ENCODE measurements around the gene FUT1. TPM values are rescaled to one million over a fixed set of nuclear protein-coding genes. Genes with fewer than 3 reads are reported as not detected.

FUT1 gene
- total and polyA plus RNA-seq, 9 of the 15 experiments (the other 6 are each of a cell fraction or from before 2014, with no cell fraction given): 2.3 to 18.5 (median 8.8) TPM

GRCh38 chr19:48737360-48737998 lies 15.0 kb downstream of the FUT1 start (continued):
- TF ChIP-seq TCF3 (CRISPR knock-in tag; IDR thresholded peaks at IDR 0.05) (0 out of 2 replicates have a peak, but pooled peaks have one; percentile 21), ID3 (CRISPR knock-in tag; IDR thresholded peaks at IDR 0.05) (no peak), ID3 (tag; IDR thresholded peaks at IDR 0.05) (0 out of 2 replicates have a peak, but pooled peaks have one; percentile 43), SMARCA5 (IDR thresholded peaks at IDR 0.05) (0 out of 2 replicates have a peak, but pooled peaks have one; percentile 35), DPF2 (IDR thresholded peaks at IDR 0.05) (0 out of 2 replicates have a peak, but pooled peaks have one; percentile 14), ZNF644 (tag; IDR thresholded peaks at IDR 0.05; ENCODE audit: low read depth) (0 out of 2 replicates have a peak, but pooled peaks have one; percentile 46), ZNF717 (CRISPR knock-in tag; IDR thresholded peaks at IDR 0.05) (no peak), ZBTB9 (CRISPR knock-in tag; IDR thresholded peaks at IDR 0.05) (0 out of 2 replicates have a peak, but pooled peaks have one; percentile 53), ZBTB40 (IDR thresholded peaks at IDR 0.05) (peak; percentile 81), ZBTB40 (CRISPR knock-in tag; IDR thresholded peaks at IDR 0.05) (no peak), E2F6 (IDR thresholded peaks at IDR 0.05; ENCODE audit: borderline replicate concordance in 1 of 2, extremely low read depth in 1 of 2, insufficient read depth in 1 of 2, insufficient read length in 1 of 2, low read depth in 1 of 2, low read length in 1 of 2, poor library complexity in 1 of 2, severe bottlenecking in 1 of 2) (peak in 1 of 2 experiments; percentile 16), USF2 (CRISPR knock-in tag; IDR thresholded peaks at IDR 0.05) (peak; percentile 69), TFAP4 (CRISPR knock-in tag; IDR thresholded peaks at IDR 0.05; ENCODE audit: borderline replicate concordance) (peak; percentile 95)

Measured in K562 (cell line).